Osteoblast (primary cell): ENCODE measurements around the gene MBOAT2. TPM values are rescaled to one million over a fixed set of nuclear protein-coding genes. Genes with fewer than 3 reads are reported as not detected.
A peak's percentile ranks its signal among the peaks of the same experiment; 100 is the strongest.

Experiments used
- DNase-seq: peaks from one replicate; pipeline ENCODE4 v3.0.0; 2011; ENCODE audit warnings: low spot score, mixed read lengths; ENCODE audit not compliant: insufficient read length; ENCODE audit errors: missing footprints
- H2AFZ ChIP-seq: 2 replicates; pipeline ENCODE4 v1.6.0; 2011; ENCODE audit warnings: mild to moderate bottlenecking, low read length
- H3K27ac ChIP-seq: 2 replicates; pipeline ENCODE4 v1.5.1; 2011; ENCODE audit warnings: mild to moderate bottlenecking, low read depth, low read length, moderate library complexity
- H3K27me3 ChIP-seq: 2 replicates; pipeline ENCODE4 v1.6.0; 2012; ENCODE audit warnings: mild to moderate bottlenecking, control low read depth, inconsistent platforms, low read length, moderate library complexity; ENCODE audit not compliant: insufficient read depth
- H3K36me3 ChIP-seq: 2 replicates; pipeline ENCODE4 v1.5.1; 2011; ENCODE audit warnings: mild to moderate bottlenecking, low read length, control low read depth, moderate library complexity; ENCODE audit not compliant: insufficient read depth
- H3K4me1 ChIP-seq: 2 replicates; pipeline ENCODE4 v1.5.1; 2011; ENCODE audit warnings: mild to moderate bottlenecking, low read length, control low read depth, moderate library complexity; ENCODE audit not compliant: insufficient read depth
- H3K4me2 ChIP-seq: 2 replicates; pipeline ENCODE4 v1.6.0; 2011; ENCODE audit warnings: mild to moderate bottlenecking, low read length; ENCODE audit not compliant: insufficient read depth
- H3K4me3 ChIP-seq: fragments of 200-600 bp; sonication (generic); 3 replicates; pipeline ENCODE4 v1.5.1; 2012; ENCODE audit warnings: mild to moderate bottlenecking, low read length, inconsistent platforms; ENCODE audit not compliant: insufficient read depth
- H3K79me2 ChIP-seq: 2 replicates; pipeline ENCODE4 v1.6.0; 2012; ENCODE audit warnings: mild to moderate bottlenecking, low read length, control low read depth, inconsistent platforms; ENCODE audit not compliant: insufficient read depth
- H3K9me3 ChIP-seq: 2 replicates; pipeline ENCODE4 v1.5.1; 2011; ENCODE audit warnings: low read depth, low read length, control low read depth
- H4K20me1 ChIP-seq: 2 replicates; pipeline ENCODE4 v1.6.0; 2012; ENCODE audit warnings: mild to moderate bottlenecking, low read length, control low read depth; ENCODE audit not compliant: insufficient read depth
- total RNA-seq: library from RNA; depleted of rRNA; stranded (reverse); fragments of >200 nt; gene quantifications from 2 replicates; pipeline ENCODE4 v1.2.3, GENCODE V29; 2012
- TF ChIP-seq, protein P1 (sequence below): IDR thresholded peaks from 2 replicates; pipeline ENCODE4 v1.5.1; 2011; ENCODE audit warnings: mild to moderate bottlenecking, low read depth, low read length, moderate library complexity; ENCODE audit errors: extremely low read depth

The MBOAT2 gene
- total RNA-seq, 1 donor: 54.3 TPM

DNA sequence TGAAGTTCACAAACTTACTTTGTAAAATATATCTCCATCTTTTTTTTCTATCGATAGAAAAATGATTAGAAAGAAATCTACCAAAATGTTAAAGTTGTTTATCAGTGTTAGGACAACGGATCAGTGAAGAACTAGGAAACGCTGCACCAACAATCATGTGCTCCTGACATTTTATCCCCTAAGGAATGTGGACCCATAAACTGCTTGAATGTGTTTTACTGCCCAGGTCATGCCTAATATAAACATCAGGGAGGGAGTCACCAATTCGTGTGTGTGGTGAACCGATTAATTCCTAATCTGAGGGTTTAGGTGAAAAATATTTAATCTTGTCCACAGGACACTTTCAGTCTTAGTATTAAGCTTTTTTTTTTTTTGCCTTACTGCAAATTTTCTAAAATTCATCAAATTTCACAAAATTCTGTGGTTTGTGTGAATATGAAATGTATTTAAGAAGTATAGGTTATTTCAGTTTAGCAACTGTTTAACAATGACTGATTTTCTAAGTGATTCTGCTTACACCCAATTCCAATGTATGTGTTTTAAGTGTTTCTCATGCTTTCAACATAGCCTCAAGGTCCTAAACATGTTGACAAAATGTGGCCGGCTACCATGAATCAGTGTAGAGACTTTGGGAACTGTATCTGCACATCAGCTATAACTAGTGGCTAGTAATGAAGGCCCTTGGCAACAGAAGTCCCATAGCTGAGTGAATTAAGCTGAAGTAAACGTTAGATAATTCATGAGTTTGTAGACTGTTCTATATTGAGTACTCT lies 155.0 kb downstream of the MBOAT2 start:
- Histone ChIP-seq H3K4me1 (peaks cover 10% of the 10 kb centered on the region), H3K36me3 (no peaks in the 10 kb centered on the region), H2AFZ (no peak overlapping the region), H3K27me3 (no peaks in the 10 kb centered on the region), H3K79me2 (no peaks in the 10 kb centered on the region), H3K27ac (no peak overlapping the region), H3K9me3 (no peaks in the 10 kb centered on the region), H3K4me3 (no peak overlapping the region), H3K4me2 (no peak overlapping the region), H4K20me1 (no peaks in the 10 kb centered on the region)
- DNase-seq: no peak
- TF ChIP-seq, protein P1, sequence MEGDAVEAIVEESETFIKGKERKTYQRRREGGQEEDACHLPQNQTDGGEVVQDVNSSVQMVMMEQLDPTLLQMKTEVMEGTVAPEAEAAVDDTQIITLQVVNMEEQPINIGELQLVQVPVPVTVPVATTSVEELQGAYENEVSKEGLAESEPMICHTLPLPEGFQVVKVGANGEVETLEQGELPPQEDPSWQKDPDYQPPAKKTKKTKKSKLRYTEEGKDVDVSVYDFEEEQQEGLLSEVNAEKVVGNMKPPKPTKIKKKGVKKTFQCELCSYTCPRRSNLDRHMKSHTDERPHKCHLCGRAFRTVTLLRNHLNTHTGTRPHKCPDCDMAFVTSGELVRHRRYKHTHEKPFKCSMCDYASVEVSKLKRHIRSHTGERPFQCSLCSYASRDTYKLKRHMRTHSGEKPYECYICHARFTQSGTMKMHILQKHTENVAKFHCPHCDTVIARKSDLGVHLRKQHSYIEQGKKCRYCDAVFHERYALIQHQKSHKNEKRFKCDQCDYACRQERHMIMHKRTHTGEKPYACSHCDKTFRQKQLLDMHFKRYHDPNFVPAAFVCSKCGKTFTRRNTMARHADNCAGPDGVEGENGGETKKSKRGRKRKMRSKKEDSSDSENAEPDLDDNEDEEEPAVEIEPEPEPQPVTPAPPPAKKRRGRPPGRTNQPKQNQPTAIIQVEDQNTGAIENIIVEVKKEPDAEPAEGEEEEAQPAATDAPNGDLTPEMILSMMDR: no peak

DNA sequence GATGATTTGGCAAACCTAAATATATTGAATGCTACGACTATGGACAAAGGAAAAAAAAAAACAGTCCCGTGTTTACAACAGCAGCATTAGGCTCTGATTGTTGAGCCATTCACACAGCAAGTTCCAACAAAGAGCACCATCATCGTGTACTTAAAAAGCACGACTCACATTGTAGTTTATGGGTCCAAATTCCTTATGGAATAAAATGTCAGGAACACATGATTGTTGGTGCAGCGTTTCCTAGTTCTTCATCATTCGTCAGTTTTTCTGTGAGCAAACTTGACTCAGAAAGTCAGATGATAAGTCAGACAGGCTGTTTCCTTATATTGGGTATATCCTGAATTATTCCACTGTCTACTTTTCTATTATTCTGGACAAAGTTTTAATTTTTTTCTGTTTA lies 156.1 kb downstream of the MBOAT2 start:
- no peaks in the 10 kb centered on the region for H3K36me3 ChIP-seq
- no peak overlapping the region for H2AFZ ChIP-seq
- TF ChIP-seq, protein P1: no peak
- no peaks in the 10 kb centered on the region for H4K20me1 ChIP-seq
- H3K27ac ChIP-seq: no peak overlapping the region
- peaks cover 10% of the 10 kb centered on the region for H3K4me1 ChIP-seq
- H3K4me2 ChIP-seq: no peak overlapping the region
- H3K9me3 ChIP-seq: no peaks in the 10 kb centered on the region
- peak; percentile 76 for DNase-seq
- H3K4me3 ChIP-seq: no peak overlapping the region
- H3K27me3 ChIP-seq: no peaks in the 10 kb centered on the region
- no peaks in the 10 kb centered on the region for H3K79me2 ChIP-seq

DNA sequence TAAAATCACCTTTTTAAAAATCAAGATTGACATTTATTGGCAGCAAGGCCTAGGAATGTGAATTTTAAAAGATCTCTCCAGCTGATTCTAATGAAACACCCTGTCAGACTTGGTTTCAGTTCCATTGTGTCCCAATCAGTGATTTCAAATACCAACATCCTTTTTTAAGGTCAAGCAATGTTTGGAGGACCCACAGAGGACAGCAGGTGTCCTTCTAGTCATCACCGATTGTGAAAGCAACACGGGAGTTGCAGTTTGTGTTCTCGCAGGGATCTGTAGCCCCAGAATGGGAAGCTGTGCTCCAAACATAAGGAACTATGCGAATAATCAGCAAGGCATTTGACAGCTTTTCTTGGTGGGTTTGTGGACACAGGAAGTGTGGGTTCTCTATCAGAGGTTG lies 161.6 kb downstream of the MBOAT2 start:
- Histone ChIP-seq H3K27ac (no peak overlapping the region), H2AFZ (no peak overlapping the region), H3K27me3 (no peaks in the 10 kb centered on the region), H3K4me1 (no peaks in the 10 kb centered on the region), H4K20me1 (no peaks in the 10 kb centered on the region), H3K9me3 (no peaks in the 10 kb centered on the region), H3K4me2 (no peak overlapping the region), H3K79me2 (peaks cover 5% of the 10 kb centered on the region), H3K4me3 (no peak overlapping the region), H3K36me3 (no peaks in the 10 kb centered on the region)
- no peak for DNase-seq
- TF ChIP-seq, protein P1: no peak

DNA sequence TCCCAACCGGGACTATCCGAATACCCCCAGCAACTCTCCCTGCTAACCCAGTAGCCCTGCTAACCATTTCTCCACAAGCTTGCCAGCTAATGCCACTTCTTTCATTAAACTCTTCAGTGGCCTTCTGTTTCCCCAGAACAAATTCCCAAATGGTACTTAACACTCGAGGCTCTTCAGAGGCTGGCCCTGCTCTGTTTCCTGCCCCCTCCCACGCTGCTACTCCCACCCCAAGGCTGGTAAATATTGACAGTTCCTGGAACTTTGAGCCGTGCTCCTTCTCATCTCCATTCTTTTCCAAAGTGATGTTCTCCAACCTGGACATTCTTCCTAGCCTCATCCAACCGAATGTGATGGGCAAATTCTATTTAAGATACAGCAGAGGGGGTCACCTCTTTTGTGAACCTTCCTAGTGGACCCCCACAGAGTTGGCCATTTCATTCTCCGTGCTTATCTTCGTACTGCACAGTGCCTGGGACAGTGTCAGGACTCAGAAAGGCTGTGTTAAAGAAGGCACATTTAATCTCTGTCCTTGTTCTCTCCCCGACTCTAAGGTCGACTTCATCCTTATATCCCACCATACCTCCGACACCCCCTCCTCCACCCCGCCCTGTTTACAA lies 162.9 kb downstream of the MBOAT2 start:
- H3K4me2 ChIP-seq: no peak overlapping the region
- no peak overlapping the region for H3K4me3 ChIP-seq
- H3K36me3 ChIP-seq: no peaks in the 10 kb centered on the region
- H3K27ac ChIP-seq: no peak overlapping the region
- peaks cover 7% of the 10 kb centered on the region for H3K4me1 ChIP-seq
- H4K20me1 ChIP-seq: peaks cover 10% of the 10 kb centered on the region
- DNase-seq: no peak
- H3K79me2 ChIP-seq: peaks cover 18% of the 10 kb centered on the region
- H3K27me3 ChIP-seq: no peaks in the 10 kb centered on the region
- no peaks in the 10 kb centered on the region for H3K9me3 ChIP-seq
- H2AFZ ChIP-seq: no peak overlapping the region
- TF ChIP-seq, protein P1: no peak
